Right lobe of liver (tissue), 6 donors: ENCODE data around the gene OTOL1. TPM values are rescaled to one million over a fixed set of nuclear protein-coding genes. Genes with fewer than 3 reads are reported as not detected.

ENCODE experiments used
- ATAC-seq, 4 donors: fragments of 200-7000 bp; cut with Tn5 transposase; one replicate each; pipeline ENCODE4 v1.9.1; 2020; ENCODE audit warnings: mild to moderate bottlenecking in 4 of 4, moderate library complexity in 4 of 4
- DNase-seq, 3 donors: peaks; one replicate each; pipeline ENCODE4 v3.0.0-alpha.2; 2020
- H3K27ac ChIP-seq, 3 donors: fragments of 200-600 bp; one replicate each; pipeline ENCODE4 v1.8.0; 2022
- H3K27me3 ChIP-seq, 2 donors: fragments of 200-600 bp; one replicate each; pipeline ENCODE4 v1.8.0; 2022
- H3K36me3 ChIP-seq, 4 donors: fragments of 200-600 bp; sonication (generic) in 1 of 4; one replicate each; pipeline versions ENCODE4 v1.5.1 to v1.8.0; 2017 to 2022; ENCODE audit warnings: control low read depth in 1 of 4
- H3K4me1 ChIP-seq, 4 donors: fragments of 200-600 bp; sonication (generic) in 1 of 4; one replicate each; pipeline versions ENCODE4 v1.5.1 to v1.8.0; 2017 to 2022; ENCODE audit warnings: control low read depth in 1 of 4
- H3K4me3 ChIP-seq, 3 donors: fragments of 200-600 bp; one replicate each; pipeline ENCODE4 v1.8.0; 2022
- H3K9me3 ChIP-seq, 4 donors: fragments of 200-600 bp; sonication (generic) in 1 of 4; one replicate each; pipeline versions ENCODE4 v1.5.1 to v1.8.0; 2017 to 2022; ENCODE audit warnings: control low read depth in 1 of 4
- POLR2A ChIP-seq: fragments of 450-650 bp; IDR thresholded peaks from one replicate; pipeline ENCODE4 v1.6.1; 2017; ENCODE audit warnings: antibody characterized with exemption, mild to moderate bottlenecking
- WGBS: methylation state at CpG from one replicate; pipeline ENCODE4 v1.1.6; 2018; ENCODE audit warnings: low coverage, low lambda C conversion rate; ENCODE audit not compliant: insufficient coverage; ENCODE audit errors: missing lambda C conversion rate; 5-methylcytosine and 5-hydroxymethylcytosine counted together
- intact Hi-C, 2 donors: fragments of 100-400 bp; cut with DNase I; formaldehyde crosslinking; loops; one replicate each; pipeline versions ENCODE4 v1.11.2 to v1.14.1; 2022
- long read RNA-seq: library from polyadenylated mRNA; unstranded; transcript quantifications from one replicate; pipeline ENCODE4 v2.0.0, GENCODE V29; 2019
- total RNA-seq, 6 experiments: library from RNA; depleted of rRNA in 2 of 6; stranded (reverse); fragments of >200 nt in 2 of 6; fragmentation: NEBNext Ultra II Directional in 3 of 6; extraction: Animal tissue kit (Norgen Biotek cat#: 25700) in 3 of 6; gene quantifications; one replicate each; pipeline versions ENCODE4 v1.1.0 to v1.2.4, GENCODE V29; 2016 to 2023
- TF ChIP-seq, protein P1 (sequence below), 4 donors: fragments of 200-600 bp in 3 of 4; fragments of 450-650 bp in 1 of 4; IDR thresholded peaks; one replicate each; pipeline versions ENCODE4 v1.5.1 to v1.8.0; 2016 to 2022; ENCODE audit warnings: antibody characterized with exemption in 4 of 4, mild to moderate bottlenecking in 2 of 4
- donor health status: DM: no; HTN: yes; CAD: no.
- donor health status: DM: no; HTN: no; CAD: no.
- donor health status: DM: no; HTN: no; CAD: no.
- donor health status: DM: no; HTN: yes; CAD: no.
- donor health status: DM: no; HTN: yes; CAD: no.

The OTOL1 gene
- not detected for total RNA-seq
- long read RNA-seq: 0 reads

DNA sequence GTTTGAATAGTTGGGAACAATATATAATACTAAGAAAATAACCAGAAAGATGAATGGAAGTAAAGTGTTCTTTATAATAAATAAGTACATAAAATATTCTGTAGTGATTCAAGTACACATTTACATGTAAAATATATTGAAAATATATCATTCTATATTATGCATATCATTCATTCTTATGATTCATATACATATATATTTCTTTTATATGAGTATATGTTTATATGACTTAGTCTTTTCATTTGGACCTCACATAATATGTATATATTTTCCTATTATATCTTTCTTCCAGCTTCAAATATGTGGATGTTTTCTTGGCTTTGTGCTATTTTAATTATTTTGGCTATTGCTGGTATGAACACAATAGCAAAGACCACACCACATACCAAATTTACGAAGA is at the start of gene OTOL1:
OTOL1 (plus strand) TSS at position 301 of the 400 bp plus-strand sequence; CDS start at position 301, 0 bp downstream.
- no peak for DNase-seq

DNA sequence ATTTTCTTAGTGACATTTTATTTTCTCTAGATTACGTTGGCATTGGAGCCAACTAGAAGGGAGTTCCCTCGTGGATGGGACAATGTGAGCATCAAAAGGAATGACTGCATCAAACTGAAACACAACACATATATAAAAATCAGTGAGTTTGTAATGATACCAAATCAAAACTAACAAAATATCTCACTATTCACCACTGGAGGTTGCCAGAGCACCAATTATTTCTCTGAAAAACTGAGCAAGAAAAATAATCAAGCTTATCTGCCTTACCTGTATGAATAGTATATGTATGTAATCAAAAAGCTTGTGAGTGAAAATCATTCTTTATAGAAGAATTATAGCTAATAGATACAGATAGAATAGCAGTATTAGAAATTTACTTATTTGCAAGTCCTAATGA is 46.8 kb upstream of the OTOL1 start:
- TF ChIP-seq, protein P1, sequence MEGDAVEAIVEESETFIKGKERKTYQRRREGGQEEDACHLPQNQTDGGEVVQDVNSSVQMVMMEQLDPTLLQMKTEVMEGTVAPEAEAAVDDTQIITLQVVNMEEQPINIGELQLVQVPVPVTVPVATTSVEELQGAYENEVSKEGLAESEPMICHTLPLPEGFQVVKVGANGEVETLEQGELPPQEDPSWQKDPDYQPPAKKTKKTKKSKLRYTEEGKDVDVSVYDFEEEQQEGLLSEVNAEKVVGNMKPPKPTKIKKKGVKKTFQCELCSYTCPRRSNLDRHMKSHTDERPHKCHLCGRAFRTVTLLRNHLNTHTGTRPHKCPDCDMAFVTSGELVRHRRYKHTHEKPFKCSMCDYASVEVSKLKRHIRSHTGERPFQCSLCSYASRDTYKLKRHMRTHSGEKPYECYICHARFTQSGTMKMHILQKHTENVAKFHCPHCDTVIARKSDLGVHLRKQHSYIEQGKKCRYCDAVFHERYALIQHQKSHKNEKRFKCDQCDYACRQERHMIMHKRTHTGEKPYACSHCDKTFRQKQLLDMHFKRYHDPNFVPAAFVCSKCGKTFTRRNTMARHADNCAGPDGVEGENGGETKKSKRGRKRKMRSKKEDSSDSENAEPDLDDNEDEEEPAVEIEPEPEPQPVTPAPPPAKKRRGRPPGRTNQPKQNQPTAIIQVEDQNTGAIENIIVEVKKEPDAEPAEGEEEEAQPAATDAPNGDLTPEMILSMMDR (IDR thresholded peaks at IDR 0.05): peak in 1 of 4 donors; percentile 26
- TF ChIP-seq POLR2A: no peak
- 37% methylated on average over 2 of the region's 2 CpGs for WGBS
- H3K36me3 ChIP-seq: no peaks in the 10 kb centered on the region
- H3K4me3 ChIP-seq: no peak overlapping the region
- no peak overlapping the region for H3K27ac ChIP-seq
- H3K4me1 ChIP-seq: no peaks in the 10 kb centered on the region
- no peaks in the 10 kb centered on the region for H3K27me3 ChIP-seq
- no peak for DNase-seq
- H3K9me3 ChIP-seq: no peaks in the 10 kb centered on the region
- intact Hi-C loops: no loop called here
- ATAC-seq: no peak

More for the DNA sequence above, at the start of gene OTOL1:
- no peak for ATAC-seq
- H3K9me3 ChIP-seq: no peaks in the 10 kb centered on the region
- intact Hi-C loops: no loop called here
- no peaks in the 10 kb centered on the region for H3K36me3 ChIP-seq
- no peak within 1 kb of the TSS for H3K27ac ChIP-seq
- TF ChIP-seq POLR2A: no peak
- TF ChIP-seq, protein P1 (IDR thresholded peaks at IDR 0.05): no peak
- H3K4me1 ChIP-seq: peaks cover 0 to 12% (median 0%) of the 10 kb centered on the region in 4 donors
- H3K27me3 ChIP-seq: no peaks in the 10 kb centered on the region
- no peak within 1 kb of the TSS for H3K4me3 ChIP-seq
- 39% methylated on average over 1 of the region's 1 CpG for WGBS

DNA sequence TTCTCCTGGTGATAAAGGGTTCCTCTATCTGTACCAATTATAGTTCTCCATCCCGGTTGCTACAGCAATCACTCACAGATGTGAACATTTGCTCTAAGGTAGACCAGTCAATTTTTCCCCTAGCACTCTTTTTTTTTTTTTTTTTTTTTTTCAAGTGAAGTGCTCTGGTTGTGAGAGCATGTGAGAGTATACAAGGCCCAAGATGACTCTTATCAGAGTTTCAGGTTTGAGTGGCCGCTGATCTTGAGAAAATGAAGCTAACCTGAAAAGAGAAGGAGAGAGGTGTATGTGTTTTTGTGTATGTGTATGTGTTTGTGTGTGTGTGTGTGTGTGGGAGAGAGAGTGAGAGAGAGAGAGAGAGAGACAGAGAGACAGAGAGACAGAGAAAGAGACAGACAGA is 44.4 kb upstream of the OTOL1 start:
- DNase-seq (no peak), ATAC-seq (no peak)
- H3K27me3 ChIP-seq: no peaks in the 10 kb centered on the region
- H3K36me3 ChIP-seq: no peaks in the 10 kb centered on the region
- H3K9me3 ChIP-seq: no peaks in the 10 kb centered on the region
- H3K4me1 ChIP-seq: no peaks in the 10 kb centered on the region
- no peak overlapping the region for H3K27ac ChIP-seq
- 32% methylated on average over 2 of the region's 2 CpGs for WGBS
- no peak overlapping the region for H3K4me3 ChIP-seq
- no peak for TF ChIP-seq POLR2A
- TF ChIP-seq, protein P1 (IDR thresholded peaks at IDR 0.05): no peak
- intact Hi-C loops: no loop called here

DNA sequence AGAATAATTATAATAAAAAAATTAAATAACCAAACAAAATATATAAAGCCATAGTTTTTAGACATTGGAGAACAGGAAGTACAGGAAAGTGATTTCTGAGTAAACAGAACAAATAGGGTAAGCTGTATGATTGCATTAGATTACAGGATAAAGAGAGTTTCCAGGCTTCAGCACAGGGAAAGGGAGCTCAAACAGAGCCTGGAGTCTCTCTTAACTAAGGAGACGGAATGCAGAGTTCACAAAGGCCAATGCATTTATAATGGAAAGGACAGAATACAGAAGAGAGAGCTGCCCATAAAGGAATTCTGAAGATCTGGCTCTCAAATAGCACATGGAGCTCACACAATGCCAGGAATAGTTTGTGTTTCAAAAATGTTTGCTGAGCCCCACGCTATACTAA is 42.0 kb upstream of the OTOL1 start:
- no peaks in the 10 kb centered on the region for H3K4me1 ChIP-seq
- H3K4me3 ChIP-seq: no peak overlapping the region
- 67% methylated on average over 2 of the region's 2 CpGs for WGBS
- no peaks in the 10 kb centered on the region for H3K27me3 ChIP-seq
- no peak overlapping the region for H3K27ac ChIP-seq
- no peaks in the 10 kb centered on the region for H3K9me3 ChIP-seq
- no peaks in the 10 kb centered on the region for H3K36me3 ChIP-seq
- DNase-seq (no peak), ATAC-seq (no peak)
- intact Hi-C loops: no loop called here
- TF ChIP-seq, protein P1 (IDR thresholded peaks at IDR 0.05): no peak
- TF ChIP-seq POLR2A: no peak

DNA sequence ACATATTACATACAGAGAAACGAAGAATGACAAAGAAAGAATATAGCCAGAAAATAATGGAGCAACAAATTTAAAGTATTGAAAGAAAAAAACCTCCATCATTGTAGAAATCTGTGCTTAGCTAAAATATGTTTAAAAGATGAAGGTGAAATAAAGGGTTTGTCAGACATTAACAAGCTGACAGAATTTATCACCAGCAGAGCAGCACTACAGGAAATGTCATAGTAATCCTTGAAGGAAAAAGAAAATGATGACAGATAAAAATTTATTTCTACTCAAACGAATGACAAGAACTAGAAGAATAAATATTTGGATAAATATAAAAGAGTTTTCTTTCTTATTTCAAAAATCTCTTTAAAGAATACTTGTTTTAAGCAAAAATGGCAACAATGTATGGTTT is 40.6 kb upstream of the OTOL1 start:
- Histone ChIP-seq H3K36me3 (no peaks in the 10 kb centered on the region), H3K27me3 (no peaks in the 10 kb centered on the region), H3K4me1 (no peaks in the 10 kb centered on the region), H3K27ac (no peak overlapping the region), H3K9me3 (no peaks in the 10 kb centered on the region), H3K4me3 (no peak overlapping the region)
- DNase-seq: no peak
- ATAC-seq: no peak
- 34% methylated on average over 2 of the region's 2 CpGs for WGBS
- TF ChIP-seq, protein P1 (IDR thresholded peaks at IDR 0.05): no peak
- TF ChIP-seq POLR2A: no peak
- intact Hi-C loops: no loop called here
